Endodermal cell (in vitro differentiated cells): ENCODE measurements around the gene CES3. TPM values are rescaled to one million over a fixed set of nuclear protein-coding genes. Genes with fewer than 3 reads are reported as not detected.

Experiments
- DNase-seq: peaks from one replicate; pipeline ENCODE4 v3.0.0-alpha.2; 2017
- H3K27ac ChIP-seq: 2 replicates; pipeline ENCODE4 v1.5.1; 2013; ENCODE audit warnings: mild to moderate bottlenecking, low read depth, low read length, moderate library complexity
- H3K27me3 ChIP-seq: 2 replicates; pipeline ENCODE4 v1.6.1; 2013; ENCODE audit warnings: mild to moderate bottlenecking, low read length, moderate library complexity; ENCODE audit not compliant: insufficient read depth, control insufficient read depth, poor library complexity, severe bottlenecking
- H3K36me3 ChIP-seq: 2 replicates; pipeline ENCODE4 v1.7.0; 2013; ENCODE audit warnings: mild to moderate bottlenecking, low read length, moderate library complexity; ENCODE audit not compliant: control insufficient read depth, insufficient read depth
- H3K4me1 ChIP-seq: one replicate; pipeline ENCODE4 v1.7.0; 2013; ENCODE audit warnings: low read length; ENCODE audit not compliant: control insufficient read depth, insufficient read depth
- H3K4me3 ChIP-seq: 2 replicates; pipeline ENCODE4 v1.5.1; 2013; ENCODE audit warnings: mild to moderate bottlenecking, low read length, moderate library complexity
- H3K9ac ChIP-seq: 2 replicates; pipeline ENCODE4 v1.6.1; 2013; ENCODE audit warnings: mild to moderate bottlenecking, low read length, moderate library complexity; ENCODE audit not compliant: poor library complexity, severe bottlenecking; ENCODE audit errors: extremely low read depth
- H3K9me3 ChIP-seq: 2 replicates; pipeline ENCODE4 v1.6.1; 2013; ENCODE audit warnings: mild to moderate bottlenecking, low read length, moderate library complexity; ENCODE audit not compliant: control insufficient read depth
- H3K27ac Mint-ChIP-seq: 2 replicates; pipeline ENCODE4 v1.8.0; 2020; ENCODE audit warnings: mixed read lengths
- H3K27me3 Mint-ChIP-seq: 2 replicates; pipeline ENCODE4 v1.8.0; 2021; ENCODE audit warnings: mild to moderate bottlenecking, mixed read lengths; ENCODE audit not compliant: insufficient read depth
- H3K36me3 Mint-ChIP-seq: 2 replicates; pipeline ENCODE4 v1.8.0; 2020; ENCODE audit warnings: low read depth, mixed read lengths
- H3K4me1 Mint-ChIP-seq: 2 replicates; pipeline ENCODE4 v1.8.0; 2020; ENCODE audit warnings: mixed read lengths
- H3K4me3 Mint-ChIP-seq: 2 replicates; pipeline ENCODE4 v1.8.0; 2020; ENCODE audit warnings: mild to moderate bottlenecking, moderate library complexity, mixed read lengths
- H3K9me3 Mint-ChIP-seq: 2 replicates; pipeline ENCODE4 v1.8.0; 2020; ENCODE audit warnings: mild to moderate bottlenecking, mixed read lengths
- WGBS, 2 experiments: methylation state at CpG; one replicate each; pipeline versions ENCODE4 v1.1.5 to v1.1.7; 2013; ENCODE audit warnings: missing lambda C conversion rate in 2 of 2, mixed read lengths in 1 of 2; ENCODE audit not compliant: insufficient coverage in 1 of 2, insufficient read length in 1 of 2; 5-methylcytosine and 5-hydroxymethylcytosine counted together
- total RNA-seq, 2 donors: library from RNA; stranded (reverse); fragmentation: NEBNext Ultra II Directional in 1 of 2; extraction: Animal tissue kit (Norgen Biotek cat#: 25700) in 1 of 2; gene quantifications; 2 replicates in 1 of 2; 3 replicates in 1 of 2; pipeline ENCODE4 v1.2.1, GENCODE V29; 2021
- TF ChIP-seq, protein P1 (sequence below): fragments of 200-600 bp; sonication (generic); conservative IDR thresholded peaks from 2 replicates; pipeline ENCODE4 v1.5.0; 2021; ENCODE audit warnings: antibody characterized with exemption, mild to moderate bottlenecking

The CES3 gene
- total RNA-seq, 2 donors from 2014 or later: 2.7 to 3.8 TPM

DNA sequence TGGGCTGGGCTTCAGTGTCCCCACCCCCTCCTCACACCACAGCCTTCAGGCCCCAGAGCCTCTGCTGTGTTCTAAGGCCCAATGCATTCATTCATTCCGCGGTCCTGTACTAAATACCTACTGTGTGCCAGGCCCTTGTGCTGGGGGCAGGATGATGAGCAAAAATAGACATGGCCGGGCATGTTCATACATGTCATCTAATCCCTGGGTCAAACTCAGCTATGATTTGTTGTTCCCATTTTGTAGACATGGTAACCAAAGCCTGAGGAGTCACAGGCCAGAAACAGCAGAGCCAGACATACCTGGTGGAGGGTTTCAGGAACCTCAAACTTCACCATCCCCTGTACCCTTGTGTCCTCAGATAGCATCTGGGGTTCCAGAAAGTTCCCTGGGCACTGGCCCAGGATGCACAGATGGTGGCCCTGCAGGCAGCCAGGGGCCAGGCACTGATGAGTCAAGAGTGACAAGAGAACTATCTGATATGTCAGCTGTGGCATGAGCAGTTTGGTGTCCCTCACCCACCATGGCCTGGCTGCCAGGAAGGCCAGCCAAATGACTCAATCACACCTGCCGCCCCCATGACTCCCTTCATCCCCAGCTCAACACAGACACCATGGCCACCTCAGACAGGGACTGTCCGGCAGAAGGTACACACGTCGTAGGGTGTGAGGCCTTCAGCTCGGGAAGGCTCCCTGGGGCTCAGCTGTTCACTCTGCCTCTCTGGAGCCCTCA, 33.0 kb upstream of the CES3 start:
- DNase-seq: no peak
- Mint-ChIP-seq H3K27me3 (peaks cover 49% of the 10 kb centered on the region), H3K36me3 (peaks cover 11% of the 10 kb centered on the region), H3K9me3 (no peaks in the 10 kb centered on the region), H3K4me1 (peaks cover 7% of the 10 kb centered on the region), H3K4me3 (no peak overlapping the region), H3K27ac (no peak overlapping the region)
- peaks cover 50% of the 10 kb centered on the region for H3K27me3 ChIP-seq
- no peak overlapping the region for H3K9ac ChIP-seq
- H3K4me3 ChIP-seq: no peak overlapping the region
- 94 to 96% methylated on average over 8 of the region's 8 CpGs for WGBS, 2 experiments
- TF ChIP-seq, protein P1, sequence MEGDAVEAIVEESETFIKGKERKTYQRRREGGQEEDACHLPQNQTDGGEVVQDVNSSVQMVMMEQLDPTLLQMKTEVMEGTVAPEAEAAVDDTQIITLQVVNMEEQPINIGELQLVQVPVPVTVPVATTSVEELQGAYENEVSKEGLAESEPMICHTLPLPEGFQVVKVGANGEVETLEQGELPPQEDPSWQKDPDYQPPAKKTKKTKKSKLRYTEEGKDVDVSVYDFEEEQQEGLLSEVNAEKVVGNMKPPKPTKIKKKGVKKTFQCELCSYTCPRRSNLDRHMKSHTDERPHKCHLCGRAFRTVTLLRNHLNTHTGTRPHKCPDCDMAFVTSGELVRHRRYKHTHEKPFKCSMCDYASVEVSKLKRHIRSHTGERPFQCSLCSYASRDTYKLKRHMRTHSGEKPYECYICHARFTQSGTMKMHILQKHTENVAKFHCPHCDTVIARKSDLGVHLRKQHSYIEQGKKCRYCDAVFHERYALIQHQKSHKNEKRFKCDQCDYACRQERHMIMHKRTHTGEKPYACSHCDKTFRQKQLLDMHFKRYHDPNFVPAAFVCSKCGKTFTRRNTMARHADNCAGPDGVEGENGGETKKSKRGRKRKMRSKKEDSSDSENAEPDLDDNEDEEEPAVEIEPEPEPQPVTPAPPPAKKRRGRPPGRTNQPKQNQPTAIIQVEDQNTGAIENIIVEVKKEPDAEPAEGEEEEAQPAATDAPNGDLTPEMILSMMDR: no peak
- no peak overlapping the region for H3K27ac ChIP-seq
- H3K36me3 ChIP-seq: peaks cover 16% of the 10 kb centered on the region
- H3K4me1 ChIP-seq: peaks cover 9% of the 10 kb centered on the region
- no peaks in the 10 kb centered on the region for H3K9me3 ChIP-seq

DNA sequence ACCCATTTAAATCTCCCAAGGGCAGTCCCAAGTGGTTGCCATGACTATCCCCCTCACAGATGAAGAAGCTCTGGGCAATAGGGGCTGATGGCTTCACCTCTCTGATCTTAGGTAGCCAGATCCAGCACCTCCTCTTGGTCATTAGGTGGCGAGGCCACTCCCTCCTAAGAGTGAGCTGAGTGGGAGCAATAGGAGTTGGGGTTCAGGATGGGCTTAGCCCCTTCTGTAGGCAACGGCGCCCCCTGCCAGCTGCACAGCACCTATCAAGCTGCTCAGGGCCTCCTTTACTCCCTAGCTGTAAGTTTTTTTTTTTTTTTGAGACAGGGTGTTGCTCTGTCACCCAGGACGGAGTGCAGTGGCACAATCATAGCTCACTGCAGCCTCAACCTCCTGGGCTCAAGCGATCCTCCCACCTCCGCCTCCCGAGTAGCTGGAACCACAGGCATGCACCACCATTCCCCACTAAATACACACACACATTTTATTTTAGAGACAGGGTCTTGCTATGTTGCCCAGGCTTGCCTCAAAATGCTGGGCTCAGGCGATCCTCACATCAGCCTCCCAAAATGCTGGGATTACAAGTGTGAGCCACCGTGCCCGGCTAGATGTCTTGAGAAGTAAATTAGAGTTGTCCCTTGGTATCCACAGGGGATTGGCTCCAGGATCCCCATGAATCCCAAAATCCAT, 32.2 kb upstream of the CES3 start:
- peaks cover 15% of the 10 kb centered on the region for H3K4me1 Mint-ChIP-seq
- Histone ChIP-seq H3K4me1 (peaks cover 13% of the 10 kb centered on the region), H3K4me3 (no peak overlapping the region), H3K27ac (no peak overlapping the region), H3K9me3 (no peaks in the 10 kb centered on the region), H3K27me3 (peaks cover 42% of the 10 kb centered on the region), H3K36me3 (peaks cover 16% of the 10 kb centered on the region), H3K9ac (no peak overlapping the region)
- no peak overlapping the region for H3K4me3 Mint-ChIP-seq
- peaks cover 41% of the 10 kb centered on the region for H3K27me3 Mint-ChIP-seq
- DNase-seq: peak; percentile 73
- peaks cover 11% of the 10 kb centered on the region for H3K36me3 Mint-ChIP-seq
- H3K9me3 Mint-ChIP-seq: no peaks in the 10 kb centered on the region
- no peak overlapping the region for H3K27ac Mint-ChIP-seq
- 89 to 94% methylated on average over 7 to 10 of the region's 10 CpGs for WGBS, 2 experiments
- TF ChIP-seq, protein P1: peak; percentile 71

DNA sequence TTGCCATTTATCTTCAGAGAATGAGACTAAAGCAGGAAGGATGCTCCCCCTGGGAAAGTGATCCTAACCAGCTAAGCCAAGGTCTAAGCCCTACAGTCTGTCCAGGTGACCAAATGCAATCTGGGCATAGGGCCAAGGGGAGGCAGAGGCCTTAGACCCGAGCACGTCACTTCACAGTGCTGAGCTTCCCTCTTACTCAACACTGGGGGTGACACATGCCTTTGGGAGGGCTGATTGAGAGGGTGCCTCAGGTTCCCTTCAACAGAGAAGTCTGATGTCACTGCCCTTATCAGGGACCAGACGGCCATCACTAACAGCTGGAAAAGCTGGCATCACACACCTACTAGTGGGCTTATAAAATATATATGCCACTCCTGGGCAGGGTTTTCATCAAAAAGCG, 30.9 kb upstream of the CES3 start:
- no peaks in the 10 kb centered on the region for H3K9me3 ChIP-seq
- peaks cover 16% of the 10 kb centered on the region for H3K36me3 ChIP-seq
- TF ChIP-seq, protein P1: no peak
- H3K27me3 ChIP-seq: peaks cover 29% of the 10 kb centered on the region
- H3K4me1 ChIP-seq: peaks cover 14% of the 10 kb centered on the region
- no peak overlapping the region for H3K9ac ChIP-seq
- Mint-ChIP-seq H3K27me3 (peaks cover 31% of the 10 kb centered on the region), H3K4me3 (no peak overlapping the region), H3K36me3 (peaks cover 11% of the 10 kb centered on the region), H3K4me1 (peaks cover 17% of the 10 kb centered on the region), H3K9me3 (no peaks in the 10 kb centered on the region), H3K27ac (no peak overlapping the region)
- no peak overlapping the region for H3K4me3 ChIP-seq
- WGBS, 2 experiments: 92 to 100% methylated on average over 1 to 4 of the region's 4 CpGs
- no peak for DNase-seq
- H3K27ac ChIP-seq: no peak overlapping the region
